Smooth muscle cell (in vitro differentiated cells): ENCODE data around the gene DISC1. TPM values are rescaled to one million over a fixed set of nuclear protein-coding genes. Genes with fewer than 3 reads are reported as not detected.

Experiments
- DNase-seq: peaks from one replicate; lab custom pipeline; 2025; ENCODE audit not compliant: unreplicated experiment; lab: John Stamatoyannopoulos, UW
- H2AFZ ChIP-seq: fragments of 200-600 bp; sonication (generic); 2 replicates; pipeline ENCODE4 v1.6.0; 2016; ENCODE audit warnings: antibody characterized with exemption, low read depth, mild to moderate bottlenecking
- H3F3A ChIP-seq: fragments of 200-600 bp; sonication (generic); 2 replicates; pipeline ENCODE4 v1.6.0; 2017; ENCODE audit warnings: antibody characterized with exemption, low read depth
- H3K27ac ChIP-seq: fragments of 200-600 bp; sonication (generic); 2 replicates; pipeline ENCODE4 v1.5.1; 2016; ENCODE audit warnings: low read depth, mild to moderate bottlenecking
- H3K27me3 ChIP-seq: fragments of 200-600 bp; sonication (generic); 2 replicates; pipeline ENCODE4 v1.6.1; 2016; ENCODE audit warnings: low read depth, mild to moderate bottlenecking
- H3K36me3 ChIP-seq: fragments of 200-600 bp; sonication (generic); 2 replicates; pipeline ENCODE4 v1.5.1; 2016; ENCODE audit warnings: low read depth
- H3K4me1 ChIP-seq: fragments of 200-600 bp; sonication (generic); 2 replicates; pipeline ENCODE4 v1.5.1; 2016; ENCODE audit warnings: low read depth
- H3K4me2 ChIP-seq: fragments of 200-600 bp; sonication (generic); 2 replicates; pipeline ENCODE4 v1.6.0; 2016; ENCODE audit warnings: mild to moderate bottlenecking
- H3K4me3 ChIP-seq: fragments of 200-600 bp; sonication (generic); 2 replicates; pipeline ENCODE4 v1.5.1; 2016; ENCODE audit warnings: mild to moderate bottlenecking
- H3K79me2 ChIP-seq: fragments of 200-600 bp; sonication (generic); 2 replicates; pipeline ENCODE4 v1.6.0; 2016; ENCODE audit warnings: low read depth, mild to moderate bottlenecking
- H3K9ac ChIP-seq: fragments of 200-600 bp; sonication (generic); 2 replicates; pipeline ENCODE4 v1.6.0; 2016; ENCODE audit warnings: low read depth
- H3K9me3 ChIP-seq: fragments of 200-600 bp; sonication (generic); replicated peaks from 2 replicates; pipeline ENCODE4 v1.5.1; 2016; ENCODE audit warnings: low read depth
- H4K20me1 ChIP-seq: fragments of 200-600 bp; sonication (generic); 2 replicates; pipeline ENCODE4 v1.6.0; 2016; ENCODE audit warnings: low read depth
- WGBS: methylation state at CpG from one replicate; pipeline ENCODE4 v1.1.7; 2016; ENCODE audit warnings: low lambda C conversion rate; 5-methylcytosine and 5-hydroxymethylcytosine counted together
- polyA plus RNA-seq: library from polyadenylated mRNA; unstranded; fragments of >200 nt; fragmentation: Nextera tagmentation; extraction: Ambion mirVana; gene quantifications from 2 replicates; pipeline ENCODE4 v1.2.1, GENCODE V29; 2016
- total RNA-seq: library from RNA; depleted of rRNA; stranded (reverse); fragments of >200 nt; gene quantifications from 2 replicates; pipeline ENCODE4 v1.2.3, GENCODE V29; 2014
- TF ChIP-seq, protein P1 (sequence below): fragments of 200-600 bp; sonication (generic); IDR thresholded peaks from 2 replicates; pipeline ENCODE4 v1.5.1; 2017; ENCODE audit warnings: borderline replicate concordance, mild to moderate bottlenecking, antibody characterized with exemption; ENCODE audit not compliant: insufficient read depth, poor library complexity, severe bottlenecking

The DISC1 gene
- total and polyA plus RNA-seq, 2 experiments from 2014 or later: 0.89 to 4.3 TPM

DNA sequence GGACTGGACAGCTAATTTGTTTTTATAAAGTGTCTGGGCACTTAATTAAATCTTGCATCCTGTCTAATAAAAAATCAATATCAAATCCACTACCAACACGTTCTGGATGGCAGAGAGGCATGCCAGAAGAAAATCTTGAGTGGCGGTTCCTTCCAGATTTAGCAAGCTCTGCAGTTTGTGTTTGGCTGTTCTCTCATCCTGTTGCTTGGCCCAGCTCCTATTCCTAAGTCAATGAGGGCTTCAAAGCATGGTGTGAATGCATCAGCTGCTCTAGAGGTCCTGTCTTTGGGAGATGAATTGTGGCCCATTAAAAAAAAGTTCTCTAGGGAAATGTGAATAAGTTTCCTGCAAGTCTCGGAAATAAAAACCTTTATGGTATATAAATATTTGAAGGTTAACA, 90.3 kb downstream of the DISC1 start:
- no peak for DNase-seq
- no peaks in the 10 kb centered on the region for H3K4me1 ChIP-seq
- H3K27ac ChIP-seq: no peak overlapping the region

DNA sequence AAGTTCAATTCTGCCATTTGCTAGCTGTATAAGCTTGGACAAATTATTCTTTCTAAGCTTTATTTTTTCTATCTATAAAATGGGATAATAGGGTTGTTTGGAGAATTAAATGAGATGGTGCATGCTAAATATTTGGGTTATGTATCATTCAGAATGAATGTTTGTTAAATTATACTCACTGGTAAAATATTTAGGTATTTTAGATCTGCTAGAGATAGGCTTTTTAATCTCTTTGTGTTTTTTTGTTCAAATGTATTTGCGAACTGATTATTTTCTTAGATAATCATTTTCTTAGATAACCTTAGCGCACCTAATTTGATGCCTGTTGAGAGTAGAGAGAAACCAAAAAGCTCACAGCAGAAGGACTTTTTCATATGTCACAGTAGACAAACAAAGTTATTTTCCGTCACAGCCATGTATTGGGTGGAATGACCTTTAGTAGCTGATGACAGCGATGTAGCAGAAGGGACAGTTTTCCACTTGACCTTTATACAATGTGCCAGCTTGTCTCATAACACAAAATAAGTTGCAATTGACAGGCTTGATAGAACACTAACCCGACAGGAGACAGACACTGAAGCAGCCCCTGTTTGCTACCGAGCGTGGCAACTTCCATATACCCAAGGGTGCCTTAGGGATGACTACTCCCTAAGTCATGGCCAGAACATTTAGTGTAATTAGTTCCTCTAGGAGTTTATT, 93.0 kb downstream of the DISC1 start:
- Histone ChIP-seq H2AFZ (no peak overlapping the region), H3K79me2 (no peaks in the 10 kb centered on the region), H3K4me1 (no peaks in the 10 kb centered on the region), H3K4me3 (no peak overlapping the region), H3K27ac (no peak overlapping the region), H3K36me3 (no peaks in the 10 kb centered on the region), H3F3A (no peaks in the 10 kb centered on the region), H3K9me3 (no peaks in the 10 kb centered on the region), H3K27me3 (no peaks in the 10 kb centered on the region), H4K20me1 (no peaks in the 10 kb centered on the region), H3K4me2 (no peak overlapping the region), H3K9ac (no peak overlapping the region)
- 87% methylated on average over 7 of the region's 7 CpGs for WGBS
- TF ChIP-seq, protein P1, sequence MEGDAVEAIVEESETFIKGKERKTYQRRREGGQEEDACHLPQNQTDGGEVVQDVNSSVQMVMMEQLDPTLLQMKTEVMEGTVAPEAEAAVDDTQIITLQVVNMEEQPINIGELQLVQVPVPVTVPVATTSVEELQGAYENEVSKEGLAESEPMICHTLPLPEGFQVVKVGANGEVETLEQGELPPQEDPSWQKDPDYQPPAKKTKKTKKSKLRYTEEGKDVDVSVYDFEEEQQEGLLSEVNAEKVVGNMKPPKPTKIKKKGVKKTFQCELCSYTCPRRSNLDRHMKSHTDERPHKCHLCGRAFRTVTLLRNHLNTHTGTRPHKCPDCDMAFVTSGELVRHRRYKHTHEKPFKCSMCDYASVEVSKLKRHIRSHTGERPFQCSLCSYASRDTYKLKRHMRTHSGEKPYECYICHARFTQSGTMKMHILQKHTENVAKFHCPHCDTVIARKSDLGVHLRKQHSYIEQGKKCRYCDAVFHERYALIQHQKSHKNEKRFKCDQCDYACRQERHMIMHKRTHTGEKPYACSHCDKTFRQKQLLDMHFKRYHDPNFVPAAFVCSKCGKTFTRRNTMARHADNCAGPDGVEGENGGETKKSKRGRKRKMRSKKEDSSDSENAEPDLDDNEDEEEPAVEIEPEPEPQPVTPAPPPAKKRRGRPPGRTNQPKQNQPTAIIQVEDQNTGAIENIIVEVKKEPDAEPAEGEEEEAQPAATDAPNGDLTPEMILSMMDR: no peak
- no peak for DNase-seq

More for the DNA sequence above, 90.3 kb downstream of the DISC1 start:
- Histone ChIP-seq H3K4me2 (no peak overlapping the region), H3K9ac (no peak overlapping the region), H4K20me1 (no peaks in the 10 kb centered on the region), H3K79me2 (no peaks in the 10 kb centered on the region), H3K9me3 (no peaks in the 10 kb centered on the region), H3K27me3 (no peaks in the 10 kb centered on the region), H2AFZ (no peak overlapping the region), H3F3A (no peaks in the 10 kb centered on the region), H3K4me3 (no peak overlapping the region), H3K36me3 (no peaks in the 10 kb centered on the region)
- WGBS: 89% methylated on average over 3 of the region's 3 CpGs
- TF ChIP-seq, protein P1: no peak

DNA sequence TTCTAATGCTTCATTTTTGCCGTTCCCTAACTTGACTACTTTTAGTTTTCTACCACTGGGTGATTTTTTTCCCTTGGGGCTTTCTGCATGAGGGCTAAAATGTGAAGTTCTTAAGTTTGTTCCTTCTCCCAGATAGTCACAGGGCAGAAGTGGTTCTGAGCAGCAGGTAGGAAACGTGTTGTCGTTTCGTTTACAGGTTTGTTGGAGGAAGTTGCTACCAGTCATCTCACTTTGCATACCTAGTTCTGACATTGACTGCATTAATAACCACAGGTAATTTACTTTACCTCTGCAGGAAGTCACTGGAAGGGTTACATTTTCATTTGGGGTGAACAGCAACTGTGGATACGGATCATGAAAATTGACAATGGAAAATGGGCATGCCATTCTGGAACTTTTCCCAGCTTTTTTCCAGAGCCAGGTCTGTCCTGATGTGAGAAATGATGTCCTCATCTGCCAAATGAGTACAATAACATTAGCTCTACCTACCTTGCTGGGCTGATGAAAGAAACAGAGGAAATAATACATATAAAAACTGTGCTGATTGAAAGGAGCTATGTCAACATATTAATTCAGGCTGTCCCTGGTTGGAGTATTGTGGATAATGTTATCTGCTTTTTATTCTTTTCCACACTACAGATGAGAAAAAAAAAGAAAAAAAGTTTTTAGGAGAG, 94.2 kb downstream of the DISC1 start:
- Histone ChIP-seq H3K4me3 (no peak overlapping the region), H3K36me3 (no peaks in the 10 kb centered on the region), H2AFZ (no peak overlapping the region), H3K9ac (no peak overlapping the region), H4K20me1 (no peaks in the 10 kb centered on the region), H3K27ac (no peak overlapping the region), H3K9me3 (no peaks in the 10 kb centered on the region), H3F3A (no peaks in the 10 kb centered on the region), H3K4me1 (no peaks in the 10 kb centered on the region), H3K27me3 (no peaks in the 10 kb centered on the region), H3K79me2 (no peaks in the 10 kb centered on the region), H3K4me2 (no peak overlapping the region)
- no peak for DNase-seq
- TF ChIP-seq, protein P1: no peak
- WGBS: 96% methylated on average over 5 of the region's 5 CpGs
